Caki2 (cell line): ENCODE measurements around the gene CYP4F8. TPM values are rescaled to one million over a fixed set of nuclear protein-coding genes. Genes with fewer than 3 reads are reported as not detected.
A peak's percentile ranks its signal among the peaks of the same experiment; 100 is the strongest.

Experiments
- DNase-seq: peaks from one replicate; pipeline ENCODE4 v3.0.0-alpha.2; 2015; ENCODE audit warnings: low read depth
- in situ Hi-C: cut with HindIII; loops from 2 replicates; pipeline ENCODE4 v1.10.0; 2016; ENCODE audit warnings: low sequenced_read_pairs, low pct_unique_long_range_greater_than_20kb, mixed read lengths
- total RNA-seq: library from RNA; depleted of rRNA; stranded (reverse); fragments of >200 nt; shearing (Covaris generic); gene quantifications from 2 replicates; pipeline ENCODE4 v1.2.3, GENCODE V29; 2014; ENCODE audit warnings: low replicate concordance

CYP4F8 gene
- total RNA-seq, 1 experiment from 2014 or later, result 0.24 TPM

- no peak for DNase-seq
- in situ Hi-C loops, result no loop called here
Observed at GRCh38 chr19:15609261-15609660, 5.8 kb upstream of the CYP4F8 start.

GRCh38 chr19:15612342-15612741, 2.7 kb upstream of the CYP4F8 start:
- in situ Hi-C loops, result no loop called here

GRCh38 chr19:15613338-15613737, 1.7 kb upstream of the CYP4F8 start:
- no peak for DNase-seq
- in situ Hi-C loops, result no loop called here

More at GRCh38 chr19:15612342-15612741, 2.7 kb upstream of the CYP4F8 start:
- DNase-seq, result no peak

GRCh38 chr19:15615526-15615925, 508 bp downstream of the CYP4F8 start:
- no peak for DNase-seq
- in situ Hi-C loops, result no loop called here

GRCh38 chr19:15616183-15616582, 1.2 kb downstream of the CYP4F8 start:
- DNase-seq, result no peak
- in situ Hi-C loops, result no loop called here

GRCh38 chr19:15616627-15617270, 1.7 kb downstream of the CYP4F8 start:
- in situ Hi-C loops, result no loop called here
- DNase-seq, result no peak

- in situ Hi-C loops, result no loop called here
- DNase-seq, result no peak
Observed at GRCh38 chr19:15618321-15618720, 3.3 kb downstream of the CYP4F8 start.

GRCh38 chr19:15621801-15622200, 6.8 kb downstream of the CYP4F8 start:
- in situ Hi-C loops, result no loop called here
- no peak for DNase-seq

GRCh38 chr19:15622991-15623390, 8.0 kb downstream of the CYP4F8 start:
- no peak for DNase-seq
- in situ Hi-C loops, result no loop called here

- in situ Hi-C loops, result no loop called here
- peak; percentile 53 for DNase-seq
Observed at GRCh38 chr19:15623711-15624318, 8.8 kb downstream of the CYP4F8 start.

GRCh38 chr19:15628236-15629002, 13.4 kb downstream of the CYP4F8 start:
- DNase-seq, result no peak
- in situ Hi-C loops, result no loop called here

- in situ Hi-C loops, result no loop called here
- peak; percentile 60 for DNase-seq
Observed at GRCh38 chr19:15629003-15629880, 14.2 kb downstream of the CYP4F8 start.

- in situ Hi-C loops, result no loop called here
- DNase-seq, result no peak
Observed at GRCh38 chr19:15631817-15632216, 16.8 kb downstream of the CYP4F8 start.

GRCh38 chr19:15633082-15633835, 18.2 kb downstream of the CYP4F8 start:
- in situ Hi-C loops, result no loop called here
- no peak for DNase-seq

- in situ Hi-C loops, result no loop called here
- no peak for DNase-seq
Observed at GRCh38 chr19:15634105-15634504, 19.1 kb downstream of the CYP4F8 start.

- DNase-seq, result no peak
- in situ Hi-C loops, result no loop called here
Observed at GRCh38 chr19:15635016-15635805, 20.2 kb downstream of the CYP4F8 start.

- no peak for DNase-seq
- in situ Hi-C loops, result no loop called here
Observed at GRCh38 chr19:15636026-15636425, 21.0 kb downstream of the CYP4F8 start.
